ENCODE results near the gene RNF144A.
"Not testable (repeated sequence)": the region's sequence is repeated elsewhere in the genome, so short reads cannot be mapped to it uniquely, and the experiment has no call there.

RNF144A gene

GRCh38 chr2:6930923-6931647 is 13.9 kb downstream of the RNF144A start:
- no peak for DNase-seq

- no peak for DNase-seq
Observed at GRCh38 chr2:6931753-6932152, 14.5 kb downstream of the RNF144A start.

- no peak for DNase-seq
Observed at GRCh38 chr2:6932206-6932605, 15.0 kb downstream of the RNF144A start.

GRCh38 chr2:6932828-6933227 is 15.6 kb downstream of the RNF144A start:
- no peak for DNase-seq

- no peak for DNase-seq
Observed at GRCh38 chr2:6933911-6934310, 16.7 kb downstream of the RNF144A start.

- DNase-seq = no peak
Observed at GRCh38 chr2:6934345-6934744, 17.1 kb downstream of the RNF144A start.

GRCh38 chr2:6934758-6935651 is 17.8 kb downstream of the RNF144A start:
- no peak for DNase-seq

GRCh38 chr2:6935652-6936020 is 18.4 kb downstream of the RNF144A start:
- DNase-seq = not testable (repeated sequence)

GRCh38 chr2:6937157-6937556 is 19.9 kb downstream of the RNF144A start:
- no peak for DNase-seq

GRCh38 chr2:6937582-6937981 is 20.4 kb downstream of the RNF144A start:
- DNase-seq = no peak

- DNase-seq = no peak
Observed at GRCh38 chr2:6939071-6939470, 21.9 kb downstream of the RNF144A start.

GRCh38 chr2:6940820-6941219 is 23.6 kb downstream of the RNF144A start:
- no peak for DNase-seq

GRCh38 chr2:6941299-6942046 is 24.3 kb downstream of the RNF144A start:
- no peak for DNase-seq

GRCh38 chr2:6942848-6943247 is 25.6 kb downstream of the RNF144A start:
- no peak for DNase-seq

GRCh38 chr2:6943523-6943922 is 26.3 kb downstream of the RNF144A start:
- DNase-seq = no peak

GRCh38 chr2:6943971-6944370 is 26.8 kb downstream of the RNF144A start:
- no peak for DNase-seq

GRCh38 chr2:6944555-6944954 is 27.3 kb downstream of the RNF144A start:
- DNase-seq = no peak

- DNase-seq = no peak
Observed at GRCh38 chr2:6945087-6945813, 28.0 kb downstream of the RNF144A start.

- DNase-seq = no peak
Observed at GRCh38 chr2:6945821-6946220, 28.6 kb downstream of the RNF144A start.

GRCh38 chr2:6946722-6947121 is 29.5 kb downstream of the RNF144A start:
- DNase-seq = no peak

GRCh38 chr2:6947929-6948676 is 30.9 kb downstream of the RNF144A start:
- DNase-seq = no peak

Measured in CD4-positive, alpha-beta T cell treated with Interleukin-4 for 1 hour (primary cell).